Measurements from ENCODE around the gene PRMT7. TPM values are rescaled to one million over a fixed set of nuclear protein-coding genes. Genes with fewer than 3 reads are reported as not detected.

The PRMT7 gene
- total RNA-seq, 1 experiment from 2014 or later = 47.5 TPM

GRCh38 chr16:68274441-68274840 lies 36.4 kb upstream of the PRMT7 start:
- Histone ChIP-seq H3K9me3 (ENCODE audit: insufficient read depth, low read depth) (no peaks in the 10 kb centered on the region), H3K4me1 (replicated peaks; ENCODE audit: insufficient read depth) (peaks cover 11% of the 10 kb centered on the region), H3K27me3 (ENCODE audit: insufficient read depth, low read depth) (no peaks in the 10 kb centered on the region), H3K27ac (no peak overlapping the region), H3K36me3 (ENCODE audit: low read depth) (no peaks in the 10 kb centered on the region), H3K4me2 (no peak overlapping the region), H3K9me2 (ENCODE audit: insufficient read depth) (no peaks in the 10 kb centered on the region), H3F3A (ENCODE audit: insufficient read depth, low read depth) (peaks cover 13% of the 10 kb centered on the region; the same call in 1 of the 2 replicates), H3K4me3 (no peak overlapping the region), H2AFZ (no peak overlapping the region), H4K20me1 (ENCODE audit: insufficient read depth) (peaks cover 22% of the 10 kb centered on the region), H3K79me2 (ENCODE audit: low read depth) (peaks cover 39% of the 10 kb centered on the region)
- no peak for DNase-seq
- intact Hi-C loops (cut with micrococcal nuclease; ENCODE audit: unreplicated experiment) = no loop called here
- no TSS peak for BruUV-seq (replicated peaks)
- CTCF ChIA-PET = no interaction called here
- POLR2A ChIA-PET (ENCODE audit: unreplicated experiment) = no interaction called here
- TF ChIP-seq CTCF (conservative IDR thresholded peaks at IDR 0.05) (no peak), EZH2 (IDR thresholded peaks at IDR 0.05; ENCODE audit: low read depth) (no peak)

GRCh38 chr16:68275611-68276191 lies 35.1 kb upstream of the PRMT7 start:
- H2AFZ ChIP-seq = no peak overlapping the region
- no peak overlapping the region for H3K27ac ChIP-seq
- BruUV-seq (replicated peaks) = no TSS peak
- no peak for DNase-seq
- H3K27me3 ChIP-seq (ENCODE audit: insufficient read depth, low read depth) = no peaks in the 10 kb centered on the region
- intact Hi-C loops (cut with micrococcal nuclease; ENCODE audit: unreplicated experiment) = no loop called here
- H3F3A ChIP-seq (ENCODE audit: insufficient read depth, low read depth) = peaks cover 13% of the 10 kb centered on the region; the same call in 1 of the 2 replicates
- ChIA-PET CTCF (interaction anchor here (0.8 kb wide), 1 partner anchor 50 kb away, joined by 4 read pairs; no protein-coding TSS in a partner anchor), POLR2A (ENCODE audit: unreplicated experiment) (no interaction called here)
- H3K9me2 ChIP-seq (ENCODE audit: insufficient read depth) = no peaks in the 10 kb centered on the region
- no peaks in the 10 kb centered on the region for H3K36me3 ChIP-seq (ENCODE audit: low read depth)
- H3K4me1 ChIP-seq (replicated peaks; ENCODE audit: insufficient read depth) = peaks cover 11% of the 10 kb centered on the region
- H3K9me3 ChIP-seq (ENCODE audit: insufficient read depth, low read depth) = no peaks in the 10 kb centered on the region
- no peak overlapping the region for H3K4me3 ChIP-seq
- TF ChIP-seq CTCF (conservative IDR thresholded peaks at IDR 0.05) (no peak), EZH2 (IDR thresholded peaks at IDR 0.05; ENCODE audit: low read depth) (no peak)
- H4K20me1 ChIP-seq (ENCODE audit: insufficient read depth) = peaks cover 28% of the 10 kb centered on the region
- H3K79me2 ChIP-seq (ENCODE audit: low read depth) = peaks cover 27% of the 10 kb centered on the region
- no peak overlapping the region for H3K4me2 ChIP-seq

DNA sequence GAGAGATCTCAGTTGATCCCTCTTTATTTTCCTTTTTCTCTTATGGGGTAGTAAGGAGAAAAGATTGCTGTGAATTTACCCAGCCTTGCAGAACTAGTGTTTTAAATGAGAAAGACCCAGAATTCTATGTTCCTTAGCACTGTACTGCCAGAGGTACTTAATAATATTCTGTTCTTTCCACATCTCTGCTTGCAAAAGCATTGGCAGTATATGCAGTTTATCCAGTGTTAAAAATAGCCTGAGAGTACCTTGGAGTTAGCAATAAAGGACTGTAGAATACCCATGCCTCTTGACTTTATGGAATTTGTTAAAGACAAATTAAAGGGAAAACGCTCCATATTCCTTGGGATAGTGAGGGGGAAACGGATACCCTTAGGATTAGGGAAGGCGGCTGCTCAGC lies 34.6 kb upstream of the PRMT7 start:
- Histone ChIP-seq H3K79me2 (ENCODE audit: low read depth) (peaks cover 22% of the 10 kb centered on the region), H3K4me3 (no peak overlapping the region), H3F3A (ENCODE audit: insufficient read depth, low read depth) (peaks cover 8% of the 10 kb centered on the region; the same call in 1 of the 2 replicates), H3K9me3 (ENCODE audit: insufficient read depth, low read depth) (no peaks in the 10 kb centered on the region), H3K27ac (no peak overlapping the region), H3K27me3 (ENCODE audit: insufficient read depth, low read depth) (no peaks in the 10 kb centered on the region), H2AFZ (no peak overlapping the region), H3K36me3 (ENCODE audit: low read depth) (no peaks in the 10 kb centered on the region), H3K4me2 (no peak overlapping the region), H3K4me1 (replicated peaks; ENCODE audit: insufficient read depth) (peaks cover 7% of the 10 kb centered on the region), H4K20me1 (ENCODE audit: insufficient read depth) (peaks cover 28% of the 10 kb centered on the region), H3K9me2 (ENCODE audit: insufficient read depth) (no peaks in the 10 kb centered on the region)
- DNase-seq = no peak
- POLR2A ChIA-PET (ENCODE audit: unreplicated experiment) = no interaction called here
- intact Hi-C loops (cut with micrococcal nuclease; ENCODE audit: unreplicated experiment) = no loop called here
- CTCF ChIA-PET = no interaction called here
- TF ChIP-seq EZH2 (IDR thresholded peaks at IDR 0.05; ENCODE audit: low read depth) = no peak
- TF ChIP-seq CTCF (conservative IDR thresholded peaks at IDR 0.05) = no peak
- no TSS peak for BruUV-seq (replicated peaks)
